Activated CD8-positive, alpha-beta memory T cell treated with anti-CD3 and anti-CD28 coated beads, Interleukin-2, amount 50 U/mL, for 1 hour (primary cell): ENCODE measurements around the gene NR1D2.

Source experiments
- DNase-seq: peaks from one replicate; pipeline ENCODE4 v3.0.0-alpha.2; 2020; ENCODE audit errors: extremely low read depth

Gene NR1D2

GRCh38 chr3:23966328-23966727, 21.2 kb downstream of the NR1D2 start:
- DNase-seq, result no peak

GRCh38 chr3:23968463-23969184, 23.5 kb downstream of the NR1D2 start:
- DNase-seq, result no peak

- no peak for DNase-seq
These were observed 24.3 kb downstream of the NR1D2 start for GRCh38 chr3:23969393-23969792.

- DNase-seq, result no peak
These were observed 26.6 kb downstream of the NR1D2 start for GRCh38 chr3:23971684-23972083.

- DNase-seq, result no peak
These were observed 31.5 kb downstream of the NR1D2 start for GRCh38 chr3:23976555-23976954.

DNA sequence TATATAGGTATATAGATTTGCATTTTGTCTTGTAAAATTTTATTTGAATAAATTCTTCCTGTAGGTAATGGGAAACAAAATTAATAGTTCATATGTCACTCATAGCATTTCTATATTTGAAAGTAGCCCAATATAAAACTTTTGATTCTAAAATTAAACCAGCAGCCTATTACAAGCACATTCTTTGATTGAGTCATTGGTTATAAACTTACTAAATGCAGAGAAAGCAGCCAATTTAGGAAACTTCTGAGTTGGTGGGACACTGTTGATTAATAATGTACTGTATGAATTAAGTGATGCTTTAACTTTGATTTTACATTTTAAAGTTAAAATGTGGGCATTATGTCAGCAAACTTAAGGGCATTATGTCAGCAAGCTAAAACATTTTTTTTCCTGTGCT, 34.5 kb downstream of the NR1D2 start:
- no peak for DNase-seq

DNA sequence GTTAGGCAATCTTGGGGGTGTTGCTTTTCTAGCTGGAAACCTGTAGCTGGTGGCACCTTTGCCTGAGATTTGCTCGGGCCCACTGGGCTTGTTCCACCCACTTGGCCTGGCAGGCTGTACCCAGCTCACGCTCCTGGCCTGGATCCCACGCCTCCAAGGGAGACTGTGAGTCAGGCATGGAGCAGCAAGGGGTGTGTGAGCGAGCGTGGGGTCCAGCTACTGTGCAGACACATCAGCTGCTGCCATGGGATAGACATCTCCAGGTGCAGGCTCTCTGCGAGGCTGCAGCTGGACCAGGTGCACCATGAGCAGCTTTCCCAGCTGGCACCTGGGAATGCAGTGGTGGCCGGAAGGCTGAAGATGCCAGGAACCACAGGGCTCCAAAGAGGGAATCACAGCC, 36.0 kb downstream of the NR1D2 start:
- DNase-seq, result no peak

DNA sequence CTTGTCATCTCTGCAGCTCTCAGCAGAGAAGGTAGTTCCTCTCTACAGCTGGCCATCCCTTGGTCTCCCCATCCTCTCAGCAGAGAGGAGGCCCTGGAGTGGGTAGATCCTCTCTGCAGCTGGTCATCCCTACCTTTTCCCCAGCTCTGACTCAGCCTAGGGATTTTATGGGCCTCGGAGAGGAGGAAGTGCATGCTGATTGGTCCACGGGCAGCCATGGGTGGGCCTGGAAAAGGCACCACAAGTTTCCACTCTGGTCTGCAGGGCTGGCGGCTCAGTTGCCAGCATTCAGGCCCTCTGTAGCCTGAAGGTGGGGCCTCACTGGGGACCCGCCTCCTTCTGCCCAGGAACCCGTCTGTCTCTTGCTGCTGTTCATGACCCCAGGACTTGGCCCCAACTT, 36.9 kb downstream of the NR1D2 start:
- DNase-seq, result no peak

DNA sequence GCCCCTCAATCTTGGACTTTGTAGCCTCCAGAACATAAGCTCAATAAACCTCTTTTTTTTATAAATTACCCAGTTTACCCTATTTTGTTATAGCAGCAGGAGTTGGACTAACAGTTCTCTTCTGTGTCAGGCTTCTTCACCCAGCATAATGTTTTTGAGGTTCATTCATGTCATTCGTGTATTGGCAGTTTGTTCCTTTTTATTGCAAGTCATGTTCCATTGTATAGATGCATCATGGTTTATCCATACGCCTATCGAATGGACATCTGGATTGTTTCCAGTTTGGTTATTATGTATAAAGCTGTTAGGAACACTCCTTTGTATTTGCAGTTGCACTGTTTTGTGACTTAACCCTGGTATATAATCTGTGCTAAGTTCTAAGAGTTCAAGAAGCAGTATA, 39.8 kb downstream of the NR1D2 start:
- DNase-seq, result no peak

GRCh38 chr3:23985747-23986544, 40.9 kb downstream of the NR1D2 start:
- no peak for DNase-seq

GRCh38 chr3:23987356-23987755, 42.3 kb downstream of the NR1D2 start:
- no peak for DNase-seq

DNA sequence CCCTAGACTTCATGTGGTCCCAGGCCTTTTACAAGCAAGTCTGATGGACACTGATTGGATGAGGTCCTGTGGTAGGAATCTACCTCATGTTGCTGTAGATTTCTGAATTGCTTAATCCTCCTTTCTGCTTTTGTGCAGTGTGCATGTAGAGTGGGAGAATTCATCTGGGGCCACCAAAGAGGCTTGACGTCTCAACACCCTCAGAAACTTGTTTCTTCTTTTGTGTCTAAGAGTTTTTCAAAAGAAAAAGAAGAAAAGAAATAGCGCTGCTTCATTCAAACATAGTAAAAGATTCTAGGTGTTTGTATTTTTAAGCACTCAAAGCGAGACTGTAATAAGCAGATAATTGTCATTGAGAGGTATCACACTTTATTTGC, 46.2 kb downstream of the NR1D2 start:
- DNase-seq, result no peak

DNA sequence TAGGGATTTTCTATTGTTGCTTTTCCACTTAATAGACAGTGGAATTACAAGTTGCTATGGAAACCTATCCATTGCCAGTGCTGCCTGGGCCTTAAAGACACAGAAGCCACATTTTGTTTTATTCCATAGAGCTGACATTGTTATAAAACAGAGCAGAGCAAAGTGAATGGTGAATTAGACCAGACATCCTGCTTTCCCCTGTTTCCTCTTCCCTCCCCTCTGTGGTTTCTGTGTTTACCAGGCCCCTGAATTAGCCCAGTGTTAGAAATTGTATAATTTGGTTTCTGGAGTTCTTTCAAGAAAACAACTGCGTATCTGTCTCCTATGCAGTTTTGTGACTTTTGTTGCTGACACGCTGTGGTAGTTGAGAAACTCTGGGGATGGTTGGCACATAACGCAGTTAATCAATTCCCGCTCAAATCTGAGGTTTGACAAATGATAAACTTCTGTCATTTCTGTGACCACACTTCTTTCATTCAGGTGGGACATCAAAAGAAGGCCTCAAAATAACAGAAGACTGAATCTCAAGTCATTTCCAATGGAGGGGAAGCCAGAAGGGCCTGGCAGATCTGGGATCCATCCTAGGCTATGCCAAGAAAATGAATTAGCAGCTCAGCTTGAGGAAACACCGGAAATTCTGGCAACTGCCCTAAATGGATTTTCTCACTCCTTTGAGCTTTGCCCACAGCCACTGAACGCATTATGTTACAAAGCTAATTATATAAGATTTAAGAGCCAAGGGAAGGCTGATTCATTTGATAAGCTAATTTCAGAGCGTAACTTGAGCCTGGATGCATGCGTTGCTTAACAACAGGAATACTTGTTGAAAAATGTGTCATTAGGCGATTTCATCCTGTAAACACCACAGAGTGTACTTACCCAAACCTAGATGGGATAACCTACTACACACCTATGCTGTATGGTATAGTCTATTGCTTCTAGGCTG, 46.9 kb downstream of the NR1D2 start:
- no peak for DNase-seq

- DNase-seq, result no peak
These were observed 48.6 kb downstream of the NR1D2 start for GRCh38 chr3:23993556-23994243.

- DNase-seq, result no peak
These were observed 49.1 kb downstream of the NR1D2 start for GRCh38 chr3:23994244-23994569.

GRCh38 chr3:23995219-23995618, 50.1 kb downstream of the NR1D2 start:
- no peak for DNase-seq

DNA sequence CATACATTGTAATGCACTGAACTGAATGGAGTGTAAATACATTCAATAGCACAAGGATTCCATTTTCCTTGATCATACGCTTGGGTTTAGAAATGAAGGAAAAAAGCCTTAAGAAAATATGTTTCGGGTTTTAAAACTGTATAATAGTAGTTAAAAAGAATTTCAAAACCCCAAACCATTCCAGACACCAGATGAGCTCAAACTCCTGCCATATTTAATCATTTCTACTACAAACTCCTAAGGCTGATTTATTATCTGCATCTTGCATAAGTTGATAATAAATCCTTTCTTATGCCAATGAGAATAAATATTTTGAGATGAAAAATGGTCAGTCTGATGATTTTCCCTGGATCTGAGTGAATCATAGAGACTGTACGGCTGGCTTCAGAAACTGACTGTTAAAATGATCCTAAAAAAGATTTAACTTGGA, 51.0 kb downstream of the NR1D2 start:
- no peak for DNase-seq

- DNase-seq, result no peak
These were observed 54.0 kb downstream of the NR1D2 start for GRCh38 chr3:23999012-23999641.

- DNase-seq, result no peak
These were observed 57.0 kb downstream of the NR1D2 start for GRCh38 chr3:24002129-24002528.

DNA sequence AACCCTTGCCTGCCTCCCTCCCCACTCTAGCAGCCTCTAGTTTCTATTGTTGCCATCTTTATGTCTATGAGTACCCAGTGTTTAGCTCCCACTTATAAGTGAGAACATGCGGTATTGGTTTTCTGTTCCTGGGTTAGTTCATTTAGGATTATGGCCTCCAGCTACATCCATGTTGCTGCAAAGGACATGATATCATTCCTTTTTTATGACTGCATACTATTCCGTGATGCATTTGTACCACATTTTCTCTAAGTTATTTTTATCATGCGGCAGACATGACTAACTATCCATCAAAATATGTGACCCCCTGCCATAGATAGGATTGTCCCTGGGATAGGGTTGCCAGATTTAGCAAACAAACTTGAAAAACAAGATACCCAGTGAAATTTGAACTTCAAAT, 58.4 kb downstream of the NR1D2 start:
- no peak for DNase-seq

DNA sequence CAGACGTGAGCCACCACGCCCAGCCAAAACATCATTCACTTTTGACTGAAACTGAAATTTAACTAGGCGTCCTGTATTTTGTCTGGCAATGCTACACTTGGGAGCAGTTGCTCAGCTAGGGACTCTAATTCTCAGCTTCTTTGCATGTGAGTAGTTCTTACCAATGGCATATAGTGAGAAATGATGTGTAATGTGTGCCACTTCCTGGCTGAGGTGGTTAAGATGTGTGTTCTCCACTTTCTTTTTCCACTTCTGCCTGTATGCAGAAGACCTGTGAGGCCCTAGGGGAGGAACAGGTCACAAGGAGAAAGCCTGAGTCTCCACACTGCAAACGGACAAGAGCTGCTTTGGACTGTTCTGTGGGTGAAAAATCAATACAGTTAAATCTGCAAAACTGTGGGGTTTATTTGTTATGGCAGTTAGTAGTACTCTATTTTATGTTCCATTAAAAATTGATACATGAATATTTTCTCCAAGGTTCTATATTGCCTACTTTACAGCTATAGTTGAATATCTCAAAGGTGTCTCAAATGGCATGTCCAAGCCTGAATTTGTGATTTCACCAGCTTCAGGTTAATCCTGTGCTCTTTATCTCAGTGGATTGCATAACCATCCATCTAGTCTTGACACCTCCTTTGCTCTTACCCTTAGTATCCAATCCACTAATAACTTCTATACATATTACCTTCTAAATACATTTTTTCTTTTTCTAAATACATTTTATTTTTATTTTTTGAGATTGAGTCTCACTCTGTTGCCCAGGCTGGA, 59.3 kb downstream of the NR1D2 start:
- DNase-seq, result no peak
